ENCODE results near the gene TMEM132D.
"Not testable (repeated sequence)": the region's sequence is repeated elsewhere in the genome, so short reads cannot be mapped to it uniquely, and the experiment has no call there.

TMEM132D gene

GRCh38 chr12:129570796-129571400, 332.9 kb downstream of the TMEM132D start:
- no peak for DNase-seq

GRCh38 chr12:129566800-129567199, 337.0 kb downstream of the TMEM132D start:
- DNase-seq, result no peak

- no peak for DNase-seq
Observed at GRCh38 chr12:129564768-129565167, 339.1 kb downstream of the TMEM132D start.

GRCh38 chr12:129563266-129563665, 340.6 kb downstream of the TMEM132D start:
- no peak for DNase-seq

GRCh38 chr12:129561304-129561703, 342.5 kb downstream of the TMEM132D start:
- no peak for DNase-seq

GRCh38 chr12:129559776-129560175, 344.0 kb downstream of the TMEM132D start:
- no peak for DNase-seq

- DNase-seq, result no peak
Observed at GRCh38 chr12:129558036-129558435, 345.8 kb downstream of the TMEM132D start.

GRCh38 chr12:129556082-129556481, 347.7 kb downstream of the TMEM132D start:
- DNase-seq, result no peak

- DNase-seq, result no peak
Observed at GRCh38 chr12:129552996-129553750, 350.7 kb downstream of the TMEM132D start.

GRCh38 chr12:129551441-129551840, 352.4 kb downstream of the TMEM132D start:
- no peak for DNase-seq

GRCh38 chr12:129550353-129550752, 353.5 kb downstream of the TMEM132D start:
- DNase-seq, result no peak

- no peak for DNase-seq
Observed at GRCh38 chr12:129549656-129550055, 354.2 kb downstream of the TMEM132D start.

- DNase-seq, result not testable (repeated sequence)
Observed at GRCh38 chr12:129549020-129549419, 354.8 kb downstream of the TMEM132D start.

- DNase-seq, result no peak
Observed at GRCh38 chr12:129544716-129545115, 359.1 kb downstream of the TMEM132D start.

- no peak for DNase-seq
Observed at GRCh38 chr12:129540954-129541353, 362.9 kb downstream of the TMEM132D start.

GRCh38 chr12:129540249-129540648, 363.6 kb downstream of the TMEM132D start:
- no peak for DNase-seq

GRCh38 chr12:129538724-129539335, 365.0 kb downstream of the TMEM132D start:
- DNase-seq, result not testable (repeated sequence)

GRCh38 chr12:129538137-129538536, 365.7 kb downstream of the TMEM132D start:
- no peak for DNase-seq

- DNase-seq, result peak; percentile 1 to 2
Observed at GRCh38 chr12:129534966-129535750, 368.7 kb downstream of the TMEM132D start.

- no peak for DNase-seq
Observed at GRCh38 chr12:129532707-129533499, 370.9 kb downstream of the TMEM132D start.

- no peak for DNase-seq
Observed at GRCh38 chr12:129532082-129532481, 371.7 kb downstream of the TMEM132D start.

GRCh38 chr12:129530984-129531383, 372.8 kb downstream of the TMEM132D start:
- DNase-seq, result no peak
